ENCODE data around the gene ADGRG6.

Gene ADGRG6

DNA sequence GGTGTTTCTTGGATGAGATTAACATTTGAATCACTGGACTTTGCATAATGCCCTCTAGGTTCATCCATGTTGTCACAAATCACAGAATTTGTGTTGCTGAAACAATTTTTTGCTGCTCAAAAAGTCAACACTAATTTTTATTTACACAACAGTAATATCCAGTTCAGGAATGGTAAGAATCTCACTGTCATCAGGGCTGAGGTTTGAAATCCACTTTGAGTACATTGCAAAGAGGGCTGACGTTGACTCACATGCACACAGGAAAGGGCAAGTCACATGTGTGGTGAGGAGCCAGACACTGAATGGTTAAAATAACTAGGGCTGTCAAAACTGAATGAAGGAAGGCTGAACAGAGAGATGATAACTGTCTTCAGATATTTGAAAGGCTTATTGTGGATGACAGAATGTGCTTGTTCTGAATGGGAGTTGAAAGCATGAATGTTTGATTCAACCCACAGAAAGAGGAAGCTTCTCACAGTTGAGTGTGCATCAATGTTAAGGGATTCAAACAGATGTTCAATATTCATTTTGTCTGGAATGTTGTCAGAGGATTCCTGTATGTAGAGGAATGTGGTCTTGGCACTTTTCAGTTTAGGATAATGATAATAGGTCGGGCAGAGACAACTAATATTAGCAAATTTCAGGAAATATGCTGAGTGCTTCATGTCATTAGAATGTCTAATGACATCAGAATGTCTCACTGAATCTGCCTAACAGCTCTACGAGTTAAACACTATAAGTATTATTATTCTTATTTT is 3.6 kb upstream of the ADGRG6 start:
- TF ChIP-seq ZNF274 (IDR thresholded peaks at IDR 0.05; ENCODE audit: low read depth, low read length): no peak
- H3K4me3 ChIP-seq (ENCODE audit: low read length): no peak overlapping the region

- H3K4me3 ChIP-seq (ENCODE audit: low read length): no peak overlapping the region
- TF ChIP-seq ZNF274 (IDR thresholded peaks at IDR 0.05; ENCODE audit: low read depth, low read length): no peak
Observed at GRCh38 chr6:142300302-142300701, 1.5 kb upstream of the ADGRG6 start.

- TF ChIP-seq ZNF274 (IDR thresholded peaks at IDR 0.05; ENCODE audit: low read depth, low read length): no peak
- peak overlapping the region; percentile 40; the same call in 1 of the 2 replicates for H3K4me3 ChIP-seq (ENCODE audit: low read length)
Observed at GRCh38 chr6:142300758-142301650, 803 bp upstream of the ADGRG6 start.

GRCh38 chr6:142302421-142303175 is 791 bp downstream of the ADGRG6 start:
- TF ChIP-seq ZNF274 (IDR thresholded peaks at IDR 0.05; ENCODE audit: low read depth, low read length): no peak
- H3K4me3 ChIP-seq (ENCODE audit: low read length): no peak overlapping the region; the same call in 1 of the 2 replicates

- no peak overlapping the region for H3K4me3 ChIP-seq (ENCODE audit: low read length)
- no peak for TF ChIP-seq ZNF274 (IDR thresholded peaks at IDR 0.05; ENCODE audit: low read depth, low read length)
Observed at GRCh38 chr6:142303176-142303533, 1.3 kb downstream of the ADGRG6 start.

GRCh38 chr6:142304241-142304640 is 2.4 kb downstream of the ADGRG6 start:
- TF ChIP-seq ZNF274 (IDR thresholded peaks at IDR 0.05; ENCODE audit: low read depth, low read length): no peak
- H3K4me3 ChIP-seq (ENCODE audit: low read length): no peak overlapping the region

- no peak for TF ChIP-seq ZNF274 (IDR thresholded peaks at IDR 0.05; ENCODE audit: low read depth, low read length)
- no peak overlapping the region for H3K4me3 ChIP-seq (ENCODE audit: low read length)
Observed at GRCh38 chr6:142306736-142307135, 4.9 kb downstream of the ADGRG6 start.

DNA sequence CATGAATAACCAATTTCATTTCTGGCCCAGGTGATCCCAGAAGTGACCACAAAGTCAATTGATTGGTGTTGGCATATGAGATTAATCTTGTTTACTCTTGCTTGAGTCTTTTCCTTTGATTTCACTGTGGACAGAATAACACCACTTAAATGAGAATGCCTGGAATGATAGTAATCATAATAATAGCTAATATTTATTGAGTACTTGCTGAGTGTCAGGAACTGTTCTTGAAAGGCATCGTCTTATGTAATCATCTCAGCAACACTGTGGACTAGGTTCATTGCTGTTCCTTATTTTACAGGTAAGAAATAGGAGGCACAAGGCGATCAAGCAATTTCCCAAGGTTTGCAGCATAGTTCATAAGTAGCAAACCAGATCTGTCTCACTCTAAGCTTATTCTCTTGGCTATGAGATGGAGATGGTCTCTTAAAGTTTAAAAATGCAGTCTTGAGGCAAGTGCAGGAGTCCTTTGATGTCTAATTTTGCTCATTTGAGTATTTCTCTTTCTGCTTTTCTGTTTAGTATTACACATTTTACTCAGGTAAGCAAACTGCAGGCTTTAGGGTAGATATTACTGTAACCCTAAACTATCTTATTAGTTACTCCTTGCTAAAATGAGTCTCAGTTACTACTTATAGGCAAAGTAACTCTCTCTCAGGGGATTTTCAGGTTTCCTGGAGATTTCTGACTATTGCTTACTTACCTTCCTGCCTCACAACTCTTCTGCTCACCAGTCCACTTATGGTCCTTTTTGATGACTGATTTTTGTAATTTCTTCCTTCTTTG is 6.3 kb downstream of the ADGRG6 start:
- TF ChIP-seq ZNF274 (IDR thresholded peaks at IDR 0.05; ENCODE audit: low read depth, low read length): no peak
- no peak overlapping the region for H3K4me3 ChIP-seq (ENCODE audit: low read length)

DNA sequence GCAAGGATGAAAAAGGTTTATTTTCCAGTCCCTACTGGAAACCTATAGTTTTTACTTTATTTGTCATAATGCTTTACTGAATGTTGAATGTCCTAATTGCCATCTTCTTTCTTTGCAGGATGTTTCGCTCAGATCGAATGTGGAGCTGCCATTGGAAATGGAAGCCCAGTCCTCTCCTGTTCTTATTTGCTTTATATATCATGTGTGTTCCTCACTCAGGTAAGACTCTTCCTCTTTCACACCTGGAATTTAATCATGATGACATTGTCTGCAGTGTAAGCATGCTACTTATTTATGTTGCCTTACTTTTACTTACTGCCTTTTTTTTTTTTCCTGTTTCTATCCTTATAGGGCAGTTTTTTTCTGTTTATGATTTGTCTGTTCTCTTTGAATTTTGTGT is 7.6 kb downstream of the ADGRG6 start:
- no peak overlapping the region for H3K4me3 ChIP-seq (ENCODE audit: low read length)
- no peak for TF ChIP-seq ZNF274 (IDR thresholded peaks at IDR 0.05; ENCODE audit: low read depth, low read length)

- no peak overlapping the region for H3K4me3 ChIP-seq (ENCODE audit: low read length)
- TF ChIP-seq ZNF274 (IDR thresholded peaks at IDR 0.05; ENCODE audit: low read depth, low read length): no peak
Observed at GRCh38 chr6:142313284-142313683, 11.5 kb downstream of the ADGRG6 start.

- TF ChIP-seq ZNF274 (IDR thresholded peaks at IDR 0.05; ENCODE audit: low read depth, low read length): no peak
Observed at GRCh38 chr6:142316791-142317368, 15.1 kb downstream of the ADGRG6 start.

DNA sequence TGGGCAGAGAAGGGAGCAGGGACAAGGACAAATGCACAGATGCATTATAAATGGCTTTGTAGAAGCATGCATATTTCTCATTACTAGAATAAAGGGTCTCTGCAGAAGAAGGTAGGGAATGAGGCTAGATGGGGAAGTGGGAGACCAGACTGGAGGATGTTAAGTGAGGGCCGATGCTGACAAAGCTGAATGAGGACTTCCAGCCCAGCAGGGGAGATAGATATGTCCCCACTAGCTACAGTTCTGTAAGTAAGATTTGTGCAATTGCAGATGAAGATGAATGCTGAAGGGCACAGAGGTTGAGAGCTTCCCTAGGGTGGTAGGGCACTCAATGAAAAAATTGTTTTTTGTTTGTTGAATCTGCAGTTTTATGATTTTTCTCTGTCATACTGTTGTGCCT is 16.9 kb downstream of the ADGRG6 start:
- no peak overlapping the region for H3K4me3 ChIP-seq (ENCODE audit: low read length)
- no peak for TF ChIP-seq ZNF274 (IDR thresholded peaks at IDR 0.05; ENCODE audit: low read depth, low read length)

More at GRCh38 chr6:142316791-142317368, 15.1 kb downstream of the ADGRG6 start:
- H3K4me3 ChIP-seq (ENCODE audit: low read length): no peak overlapping the region

GRCh38 chr6:142320366-142320765 is 18.6 kb downstream of the ADGRG6 start:
- no peak overlapping the region for H3K4me3 ChIP-seq (ENCODE audit: low read length)
- no peak for TF ChIP-seq ZNF274 (IDR thresholded peaks at IDR 0.05; ENCODE audit: low read depth, low read length)

Data from GM08714 (cell line).